Trophoblast cell (in vitro differentiated cells and primary cell): ENCODE results near the gene DNAH9.
"Not testable (repeated sequence)": the region's sequence is repeated elsewhere in the genome, so short reads cannot be mapped to it uniquely, and the experiment has no call there.

Experiments
- DNase-seq, 2 donors: peaks; one replicate each; pipeline ENCODE4 v3.0.0-alpha.2; 2016
- H2AFZ ChIP-seq: 2 replicates; pipeline ENCODE4 v1.6.1; 2013; ENCODE audit warnings: low read length, moderate library complexity, mild to moderate bottlenecking; ENCODE audit not compliant: insufficient read depth, poor library complexity
- H2AK5ac ChIP-seq: 2 replicates; pipeline ENCODE4 v1.6.1; 2013; ENCODE audit warnings: mild to moderate bottlenecking, low read length
- H2BK120ac ChIP-seq: 2 replicates; pipeline ENCODE4 v1.6.1; 2013; ENCODE audit warnings: low read length, mild to moderate bottlenecking, moderate library complexity; ENCODE audit not compliant: insufficient read depth, poor library complexity
- H2BK12ac ChIP-seq: 2 replicates; pipeline ENCODE4 v1.6.1; 2013; ENCODE audit warnings: mild to moderate bottlenecking, low read length, moderate library complexity
- H2BK5ac ChIP-seq: 2 replicates; pipeline ENCODE4 v1.6.1; 2013; ENCODE audit warnings: low read length, low read depth, moderate library complexity, mild to moderate bottlenecking; ENCODE audit not compliant: poor library complexity
- H3K14ac ChIP-seq: 2 replicates; pipeline ENCODE4 v1.6.1; 2013; ENCODE audit warnings: mild to moderate bottlenecking, low read length
- H3K18ac ChIP-seq: 2 replicates; pipeline ENCODE4 v1.6.1; 2013; ENCODE audit warnings: mild to moderate bottlenecking, low read length
- H3K23ac ChIP-seq: 2 replicates; pipeline ENCODE4 v1.6.1; 2013; ENCODE audit warnings: low read length
- H3K27ac ChIP-seq: 2 replicates; pipeline ENCODE4 v1.5.1; 2013; ENCODE audit warnings: low read depth, mild to moderate bottlenecking, inconsistent platforms, low read length, moderate library complexity
- H3K27me3 ChIP-seq: 2 replicates; pipeline ENCODE4 v1.6.1; 2013; ENCODE audit warnings: inconsistent platforms, mild to moderate bottlenecking, low read length, moderate library complexity; ENCODE audit not compliant: insufficient read depth
- H3K36me3 ChIP-seq, 2 experiments: 1 replicate in 1 of 2; 2 replicates in 1 of 2; pipeline ENCODE4 v1.6.1; 2013; ENCODE audit warnings: low read length in 2 of 2, mild to moderate bottlenecking in 2 of 2, moderate library complexity in 1 of 2; ENCODE audit not compliant: insufficient read depth in 2 of 2, control insufficient read depth in 1 of 2
- H3K4ac ChIP-seq: 2 replicates; pipeline ENCODE4 v1.6.1; 2013; ENCODE audit warnings: low read depth, mild to moderate bottlenecking, low read length, moderate library complexity
- H3K4me1 ChIP-seq, 2 experiments: 1 replicate in 1 of 2; 2 replicates in 1 of 2; pipeline ENCODE4 v1.6.1; 2013; ENCODE audit warnings: low read length in 2 of 2, mild to moderate bottlenecking in 2 of 2, moderate library complexity in 1 of 2; ENCODE audit not compliant: insufficient read depth in 2 of 2, control insufficient read depth in 1 of 2
- H3K4me2 ChIP-seq: 2 replicates; pipeline ENCODE4 v1.6.1; 2013; ENCODE audit warnings: inconsistent platforms, mild to moderate bottlenecking, low read length, moderate library complexity
- H3K4me3 ChIP-seq: 2 replicates; pipeline ENCODE4 v1.5.1; 2013; ENCODE audit warnings: mild to moderate bottlenecking, low read depth, low read length, inconsistent platforms
- H3K79me1 ChIP-seq: one replicate; pipeline ENCODE4 v1.6.1; 2013; ENCODE audit warnings: low read length
- H3K79me2 ChIP-seq: 2 replicates; pipeline ENCODE4 v1.6.1; 2013; ENCODE audit warnings: low read length, mild to moderate bottlenecking; ENCODE audit not compliant: control insufficient read depth, insufficient read depth, poor library complexity
- H3K9ac ChIP-seq: 2 replicates; pipeline ENCODE4 v1.6.1; 2013; ENCODE audit warnings: mild to moderate bottlenecking, low read length
- H3K9me3 ChIP-seq: 2 replicates; pipeline ENCODE4 v1.6.1; 2013; ENCODE audit warnings: low read depth, mild to moderate bottlenecking, control low read depth, inconsistent platforms, low read length; ENCODE audit not compliant: insufficient read depth
- H4K12ac ChIP-seq: 2 replicates; pipeline ENCODE4 v1.6.1; 2013; ENCODE audit warnings: low read depth, mild to moderate bottlenecking, low read length, moderate library complexity
- H4K8ac ChIP-seq: 2 replicates; pipeline ENCODE4 v1.6.1; 2013; ENCODE audit warnings: low read depth, mild to moderate bottlenecking, low read length, moderate library complexity
- H4K91ac ChIP-seq: one replicate; pipeline ENCODE4 v1.6.1; 2013; ENCODE audit warnings: low read depth, mild to moderate bottlenecking, low read length, moderate library complexity
- WGBS: extraction: QIAGEN DNeasy Blood & Tissue Kit; methylation state at CpG from one replicate; pipeline ENCODE4 v1.1.7; 2013; ENCODE audit warnings: missing lambda C conversion rate; ENCODE audit not compliant: insufficient read length, insufficient coverage; ENCODE audit errors: extremely low coverage; 5-methylcytosine and 5-hydroxymethylcytosine counted together

The DNAH9 gene

GRCh38 chr17:11943759-11944347 is 345.6 kb downstream of the DNAH9 start:
- H3K9me3 ChIP-seq = no peaks in the 10 kb centered on the region
- WGBS = no CpG with 5 or more reads among the region's 7 CpGs
- no peak overlapping the region for H2BK120ac ChIP-seq
- no peak overlapping the region for H4K91ac ChIP-seq
- H4K8ac ChIP-seq = no peak overlapping the region
- peaks cover 2% of the 10 kb centered on the region in 2 experiments for H3K4me1 ChIP-seq
- no peaks in the 10 kb centered on the region for H3K36me3 ChIP-seq
- H3K4me3 ChIP-seq = no peak overlapping the region
- no peak overlapping the region for H3K27ac ChIP-seq
- H3K14ac ChIP-seq = no peak overlapping the region
- peak in 1 of 2 donors; percentile 53 for DNase-seq
- no peak overlapping the region for H2AK5ac ChIP-seq
- H3K79me2 ChIP-seq = no peaks in the 10 kb centered on the region
- peak overlapping the region; percentile 17 for H2AFZ ChIP-seq
- H3K4me2 ChIP-seq = no peak overlapping the region
- H3K23ac ChIP-seq = no peak overlapping the region
- no peak overlapping the region for H2BK12ac ChIP-seq
- no peak overlapping the region for H2BK5ac ChIP-seq
- H3K79me1 ChIP-seq = no peaks in the 10 kb centered on the region
- H3K4ac ChIP-seq = no peak overlapping the region
- no peaks in the 10 kb centered on the region for H3K27me3 ChIP-seq
- H3K9ac ChIP-seq = no peak overlapping the region
- no peak overlapping the region for H4K12ac ChIP-seq
- no peak overlapping the region for H3K18ac ChIP-seq

- Histone ChIP-seq H3K36me3 (no peaks in the 10 kb centered on the region), H2BK120ac (no peak overlapping the region), H4K12ac (no peak overlapping the region), H3K9ac (no peak overlapping the region), H3K4me1 (peaks cover 2% of the 10 kb centered on the region in 2 experiments), H3K79me2 (no peaks in the 10 kb centered on the region), H2BK12ac (no peak overlapping the region), H4K91ac (no peak overlapping the region), H3K4me3 (no peak overlapping the region), H4K8ac (no peak overlapping the region), H3K27me3 (no peaks in the 10 kb centered on the region), H3K14ac (no peak overlapping the region), H2AK5ac (no peak overlapping the region), H2BK5ac (no peak overlapping the region), H2AFZ (no peak overlapping the region), H3K9me3 (no peaks in the 10 kb centered on the region), H3K4ac (no peak overlapping the region), H3K27ac (no peak overlapping the region), H3K4me2 (no peak overlapping the region), H3K79me1 (no peaks in the 10 kb centered on the region), H3K23ac (no peak overlapping the region), H3K18ac (no peak overlapping the region)
- DNase-seq = peak in 1 of 2 donors; percentile 45
- no CpG with 5 or more reads among the region's 3 CpGs for WGBS
Observed at GRCh38 chr17:11944587-11944986, 346.3 kb downstream of the DNAH9 start.

- Histone ChIP-seq H3K4me1 (peaks cover 2% of the 10 kb centered on the region in 2 experiments), H3K4me3 (no peak overlapping the region), H3K9me3 (peaks cover 4% of the 10 kb centered on the region), H3K4me2 (no peak overlapping the region), H2BK5ac (no peak overlapping the region), H2BK120ac (no peak overlapping the region), H3K79me1 (no peaks in the 10 kb centered on the region), H4K8ac (no peak overlapping the region), H3K23ac (no peak overlapping the region), H3K14ac (no peak overlapping the region), H4K91ac (no peak overlapping the region), H4K12ac (no peak overlapping the region), H2AFZ (no peak overlapping the region), H3K79me2 (no peaks in the 10 kb centered on the region), H3K4ac (no peak overlapping the region), H3K27ac (no peak overlapping the region), H3K27me3 (no peaks in the 10 kb centered on the region), H3K36me3 (peaks cover 2% of the 10 kb centered on the region in 2 experiments), H3K18ac (no peak overlapping the region), H2BK12ac (no peak overlapping the region), H2AK5ac (no peak overlapping the region), H3K9ac (no peak overlapping the region)
- WGBS = no CpG with 5 or more reads among the region's 6 CpGs
- no peak for DNase-seq
Observed at GRCh38 chr17:11948789-11949188, 350.5 kb downstream of the DNAH9 start.

GRCh38 chr17:11949571-11949970 is 351.3 kb downstream of the DNAH9 start:
- H3K4me2 ChIP-seq, H3K36me3 ChIP-seq, H3K4me3 ChIP-seq, H3K23ac ChIP-seq, H3K14ac ChIP-seq, DNase-seq, H4K91ac ChIP-seq, H4K8ac ChIP-seq, H3K9me3 ChIP-seq, H3K9ac ChIP-seq, H3K79me1 ChIP-seq, H3K27ac ChIP-seq, H2BK5ac ChIP-seq, H3K18ac ChIP-seq, H3K79me2 ChIP-seq, H2BK12ac ChIP-seq, H2AK5ac ChIP-seq, H3K27me3 ChIP-seq, H4K12ac ChIP-seq, H2AFZ ChIP-seq, H3K4me1 ChIP-seq, H3K4ac ChIP-seq, H2BK120ac ChIP-seq: not testable (repeated sequence)
- no CpG with 5 or more reads among the region's 1 CpG for WGBS
